GM19099 (cell line): ENCODE measurements around the gene NDEL1.

Experiments
- POLR2A ChIP-seq: IDR thresholded peaks from 3 replicates; pipeline ENCODE4 v1.6.1; 2011; ENCODE audit warnings: low read depth; ENCODE audit not compliant: insufficient read length; ENCODE audit errors: extremely low read depth

The NDEL1 gene

GRCh38 chr17:8435245-8436168 lies at the start of gene NDEL1:
NDEL1 (plus strand) TSS chr17:8435884; CDS start chr17:8444272, 8,388 bp downstream.
- TF ChIP-seq POLR2A = peak; percentile 94

- no peak for TF ChIP-seq POLR2A
Measured at GRCh38 chr17:8386841-8387240, 48.8 kb upstream of the NDEL1 start.

- no peak for TF ChIP-seq POLR2A
Measured at GRCh38 chr17:8387914-8388651, 47.6 kb upstream of the NDEL1 start.

- TF ChIP-seq POLR2A = no peak
Measured at GRCh38 chr17:8391711-8392110, 44.0 kb upstream of the NDEL1 start.

- TF ChIP-seq POLR2A = no peak
Measured at GRCh38 chr17:8392274-8392673, 43.4 kb upstream of the NDEL1 start.

GRCh38 chr17:8392674-8393469 lies 42.8 kb upstream of the NDEL1 start:
- no peak for TF ChIP-seq POLR2A

GRCh38 chr17:8393470-8394231 lies 42.0 kb upstream of the NDEL1 start:
- peak; percentile 16 for TF ChIP-seq POLR2A

- TF ChIP-seq POLR2A = no peak
Measured at GRCh38 chr17:8397636-8398035, 38.0 kb upstream of the NDEL1 start, which contains the start of gene RNF222. RNF222 (minus strand) TSS chr17:8397827; CDS start chr17:8393461, 4,366 bp downstream.

- TF ChIP-seq POLR2A = no peak
Measured at GRCh38 chr17:8398980-8399379, 36.7 kb upstream of the NDEL1 start.

- no peak for TF ChIP-seq POLR2A
Measured at GRCh38 chr17:8401107-8401506, 34.6 kb upstream of the NDEL1 start.

GRCh38 chr17:8402921-8403536 lies 32.7 kb upstream of the NDEL1 start:
- TF ChIP-seq POLR2A = no peak

- TF ChIP-seq POLR2A = no peak
Measured at GRCh38 chr17:8405499-8406016, 30.1 kb upstream of the NDEL1 start.

GRCh38 chr17:8406174-8406573 lies 29.5 kb upstream of the NDEL1 start:
- no peak for TF ChIP-seq POLR2A

GRCh38 chr17:8408371-8408770 lies 27.3 kb upstream of the NDEL1 start:
- TF ChIP-seq POLR2A = no peak
